Stimulated activated CD4-positive, alpha-beta T cell treated with anti-CD3 and anti-CD28 coated beads, TNF-alpha, amount 100 ng/mL, for 24 hours (primary cell): ENCODE data around the gene SIGLECL1.

Experiments used
- DNase-seq, 3 experiments: peaks; one replicate each; pipeline ENCODE4 v3.0.0-alpha.2; 2020; ENCODE audit warnings: low read depth in 3 of 3

Gene SIGLECL1

GRCh38 chr19:51252306-51253079 is 1.6 kb downstream of the SIGLECL1 start:
- DNase-seq: no peak

DNA sequence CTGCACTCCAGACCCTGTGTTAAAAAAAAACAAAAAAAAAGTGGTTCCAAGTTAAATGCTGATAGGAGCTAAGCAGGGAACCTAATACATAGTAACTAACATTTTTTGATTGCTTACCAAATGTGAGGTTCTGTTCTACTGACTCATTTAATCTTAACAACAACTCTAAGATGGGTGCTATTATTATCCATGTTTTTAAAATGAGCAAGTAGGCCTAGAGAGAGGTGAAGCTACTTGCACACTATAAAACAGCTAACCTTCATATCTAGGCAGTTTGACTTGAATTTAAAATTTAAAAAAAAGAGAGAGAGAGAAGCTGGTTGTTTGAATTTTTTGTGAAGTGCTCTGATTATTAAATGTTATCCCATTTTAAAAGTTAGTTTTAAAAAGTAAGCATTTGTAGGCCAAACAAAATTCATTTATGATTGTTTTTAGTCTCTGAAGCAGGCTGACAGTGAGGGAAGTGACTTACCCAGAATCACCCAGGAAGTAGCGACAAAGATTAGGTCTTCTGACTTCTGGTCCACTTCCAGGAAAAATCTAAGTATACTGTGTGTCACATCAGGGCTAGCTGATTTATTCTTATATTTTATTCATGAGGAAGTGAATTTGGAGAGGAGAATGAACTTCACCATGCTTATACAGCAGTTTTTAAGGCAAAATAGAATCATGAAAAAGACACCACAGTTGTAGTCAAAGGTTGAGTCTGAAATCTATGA is 2.4 kb downstream of the SIGLECL1 start:
- DNase-seq: no peak

DNA sequence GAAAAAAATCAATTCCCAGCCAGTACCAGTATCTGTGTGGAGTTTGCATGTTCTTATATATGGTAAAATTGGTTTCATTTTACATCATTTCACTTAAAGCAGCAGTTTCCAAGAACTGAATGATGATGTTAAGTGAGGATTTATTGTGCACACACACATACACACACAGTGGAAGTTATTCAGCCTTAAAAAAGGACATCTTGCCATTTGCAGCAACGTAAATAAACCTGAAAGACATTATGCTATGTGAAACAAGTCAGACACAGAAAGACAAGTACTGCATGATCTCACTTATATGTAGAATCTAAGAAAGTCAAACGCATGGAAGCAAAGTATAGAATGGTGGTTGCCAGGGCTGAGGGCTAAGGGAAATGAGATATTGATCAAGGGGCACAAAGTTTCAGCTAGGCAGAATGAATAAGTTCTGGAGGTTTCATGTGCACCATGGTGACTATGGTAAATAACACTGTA is 5.3 kb downstream of the SIGLECL1 start:
- DNase-seq: no peak

GRCh38 chr19:51257471-51257870 is 6.6 kb downstream of the SIGLECL1 start:
- no peak for DNase-seq

- no peak for DNase-seq
These were observed 7.6 kb downstream of the SIGLECL1 start for GRCh38 chr19:51258165-51259160.

- DNase-seq: peak in 2 of 3 experiments; percentile 6 to 50
These were observed 8.7 kb downstream of the SIGLECL1 start for GRCh38 chr19:51259348-51260245.

GRCh38 chr19:51263808-51264207 is 12.9 kb downstream of the SIGLECL1 start:
- DNase-seq: no peak

DNA sequence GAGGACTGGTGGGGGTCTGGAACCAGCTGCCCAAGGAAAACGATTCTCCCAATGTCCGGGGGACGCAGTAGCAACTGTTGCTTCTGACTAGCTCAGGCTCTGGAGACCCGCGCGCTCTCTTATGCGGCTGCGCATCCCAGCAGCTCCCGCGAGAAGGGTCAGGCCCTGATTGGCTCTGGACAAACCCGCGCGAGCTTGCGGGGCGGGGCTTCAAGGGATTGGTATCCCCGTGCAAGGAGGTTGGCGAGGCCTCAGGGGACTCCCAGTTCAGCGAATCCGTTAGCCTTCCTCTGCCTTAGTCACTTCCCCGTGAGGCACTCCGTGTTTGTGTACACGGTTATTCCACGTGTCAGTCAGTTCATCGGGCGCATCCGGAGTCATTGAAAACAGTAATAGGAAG is 20.2 kb downstream of the SIGLECL1 start:
- no peak for DNase-seq

- peak in 1 of 3 experiments; percentile 3 for DNase-seq
These were observed 21.4 kb downstream of the SIGLECL1 start for GRCh38 chr19:51272183-51272810.

GRCh38 chr19:51274049-51274770 is 23.3 kb downstream of the SIGLECL1 start:
- no peak for DNase-seq

GRCh38 chr19:51277112-51277511 is 26.2 kb downstream of the SIGLECL1 start:
- no peak for DNase-seq

DNA sequence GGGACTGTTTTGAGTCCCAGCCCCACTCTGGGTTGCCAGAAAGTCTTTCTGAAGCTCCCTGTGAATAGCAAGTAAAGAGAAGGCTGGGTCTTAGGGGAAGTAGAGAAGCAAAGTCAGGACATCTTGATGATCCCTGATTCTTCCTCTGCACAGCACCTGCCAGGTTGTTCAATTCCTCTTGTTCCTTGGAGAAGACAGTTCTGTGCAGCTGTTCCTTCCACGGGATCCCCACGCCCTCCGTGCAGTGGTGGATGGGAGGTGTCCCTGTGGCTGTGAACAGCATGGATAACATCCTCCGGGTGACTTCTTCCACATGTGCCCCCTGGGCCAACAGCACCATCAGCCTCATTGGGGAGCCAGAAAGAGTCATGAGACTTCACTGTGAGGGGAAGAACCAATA is 31.5 kb downstream of the SIGLECL1 start:
- no peak for DNase-seq

- no peak for DNase-seq
These were observed 34.8 kb downstream of the SIGLECL1 start for GRCh38 chr19:51285682-51286081.

DNA sequence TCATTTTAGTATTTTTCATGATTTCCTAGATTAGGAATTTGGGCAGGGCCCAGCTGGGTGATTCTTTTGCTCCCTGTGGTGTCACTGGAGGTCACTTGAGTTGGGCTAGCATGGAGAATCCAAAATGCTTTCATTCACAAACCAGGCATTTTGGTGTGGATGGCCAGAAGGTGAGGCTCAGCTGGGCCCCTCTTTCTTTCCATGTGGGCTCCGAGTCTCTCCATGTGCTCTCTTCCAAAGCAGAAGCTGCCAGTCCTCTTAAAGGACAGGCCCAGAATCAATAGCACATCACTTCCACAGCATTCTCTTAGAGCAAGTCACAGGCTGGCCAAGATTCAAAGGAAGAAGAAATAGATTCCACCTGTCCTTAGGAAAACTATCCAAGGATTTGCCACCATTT is 38.8 kb downstream of the SIGLECL1 start:
- DNase-seq: no peak

DNA sequence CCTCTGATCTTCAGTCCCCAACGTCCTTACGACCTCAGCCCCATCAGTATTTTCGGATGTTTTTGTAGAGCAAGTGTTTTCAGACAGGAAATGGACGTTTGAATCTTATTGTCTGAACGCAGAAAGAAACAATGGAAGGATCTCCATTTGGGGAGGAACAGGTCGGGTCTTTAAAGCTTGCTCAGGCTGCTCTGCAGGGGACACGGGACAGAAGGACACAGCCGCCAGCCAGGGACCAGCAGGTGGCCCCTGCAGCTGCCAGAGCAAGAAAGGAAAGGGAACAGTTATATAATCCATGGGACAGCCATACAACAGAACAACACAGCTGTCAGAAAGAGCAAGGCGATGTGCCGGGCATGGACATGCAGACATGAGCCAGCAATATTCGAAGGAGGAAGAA is 42.1 kb downstream of the SIGLECL1 start:
- DNase-seq: no peak

GRCh38 chr19:51293571-51294210 is 42.8 kb downstream of the SIGLECL1 start:
- no peak for DNase-seq

DNA sequence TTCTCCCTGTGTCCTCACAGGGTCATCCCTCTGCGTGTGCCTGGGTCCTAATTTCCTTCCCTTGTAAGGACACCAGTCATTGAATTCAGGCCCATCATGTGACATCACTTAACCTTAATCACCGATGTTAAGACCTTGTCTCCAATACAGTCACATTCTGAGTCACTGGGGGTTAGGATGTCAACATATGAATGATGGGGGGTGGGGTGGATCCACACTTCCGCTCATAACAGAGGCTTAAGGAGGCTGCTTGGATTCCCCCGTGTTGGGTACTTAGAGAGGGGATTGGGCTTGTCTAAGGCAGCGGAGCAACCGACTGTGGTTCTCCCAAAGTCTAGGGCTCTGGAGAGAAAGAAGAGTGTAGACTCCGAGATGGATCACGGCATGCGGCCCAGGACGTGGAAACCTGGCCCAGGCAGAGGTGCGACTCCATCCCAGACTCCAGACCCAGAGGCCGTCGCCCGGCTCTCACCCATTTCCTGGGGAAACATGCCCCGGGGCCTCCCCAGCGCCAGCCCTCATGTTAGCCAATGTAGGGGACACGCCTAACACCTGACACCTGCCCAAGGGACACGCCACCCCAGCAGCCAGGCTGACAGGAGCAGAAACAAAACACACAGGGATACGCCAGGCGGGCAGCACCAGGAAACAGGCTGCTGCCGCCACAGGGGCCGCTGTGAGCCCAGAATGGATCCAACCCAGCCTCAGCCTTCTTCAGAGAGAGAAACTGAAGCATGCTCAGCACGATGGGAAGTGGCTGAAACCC is 43.5 kb downstream of the SIGLECL1 start:
- no peak for DNase-seq

GRCh38 chr19:51294977-51295375 is 44.1 kb downstream of the SIGLECL1 start:
- no peak for DNase-seq
